Measurements from ENCODE around the gene USF2.
"Not testable (repeated sequence)": the region's sequence is repeated elsewhere in the genome, so short reads cannot be mapped to it uniquely, and the experiment has no call there.

DNA sequence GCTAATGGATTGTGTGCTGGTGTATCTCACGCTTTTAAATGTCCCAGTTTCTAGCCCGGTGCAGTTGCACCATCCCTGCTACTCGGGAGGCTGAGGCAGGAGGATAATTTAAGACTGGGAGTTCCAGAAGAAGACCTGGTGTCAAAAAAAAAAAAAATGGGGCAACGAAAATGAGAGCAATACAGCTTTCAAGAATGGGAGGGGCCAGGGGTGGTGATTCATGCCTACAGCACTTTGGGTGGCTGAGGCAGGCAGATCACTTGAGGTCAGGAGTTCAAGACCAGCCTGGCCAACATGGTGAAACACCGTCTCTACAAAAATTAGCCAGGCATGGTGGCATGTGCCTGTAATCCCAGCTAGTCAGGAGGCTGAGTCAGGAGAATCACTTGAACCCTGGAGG is 17.3 kb downstream of the USF2 start:
- TF ChIP-seq POLR2AphosphoS5, POLR2A (IDR thresholded peaks at IDR 0.05): not testable (repeated sequence)
